HCT116 (cell line): Measurements from ENCODE around the gene NECAB2. TPM values are rescaled to one million over a fixed set of nuclear protein-coding genes. Genes with fewer than 3 reads are reported as not detected.

Experiments used
- ATAC-seq: fragments of 200-7000 bp; cut with Tn5 transposase; 2 replicates; pipeline ENCODE4 v1.9.1; 2020; ENCODE audit warnings: mild to moderate bottlenecking, moderate library complexity
- BruUV-seq: library from RNA; stranded (reverse); fragments of 400-500 nt; replicated peaks from 2 replicates; lab custom pipeline; 2021; lab: Mats Ljungman, UMichigan
- CTCF ChIA-PET: fragments of 300-600 bp; sonication (Branson Sonifier 250); formaldehyde crosslinking; loops from one replicate; lab custom pipeline; 2021; ENCODE audit warnings: antibody characterized with exemption; lab: Charles Lee
- POLR2A ChIA-PET: fragments of 300-600, 350-600 bp; sonication (Branson Sonifier 250); formaldehyde crosslinking; loops from one replicate; lab custom pipeline; 2021; ENCODE audit warnings: antibody characterized with exemption; lab: Charles Lee
- RAD21 ChIA-PET, 2 experiments: fragments of 300-600 bp; sonication (Branson Sonifier 250); formaldehyde crosslinking; loops; one replicate each; lab custom pipeline; 2023; ENCODE audit warnings: low total read pairs in 2 of 2; ENCODE audit not compliant: uncharacterized antibody in 2 of 2, unreplicated experiment in 2 of 2, low non-redundant PET in 1 of 2; lab: Charles Lee
- DNase-seq: peaks from one replicate; pipeline ENCODE4 v3.0.0-alpha.2; 2010; ENCODE audit warnings: low read depth, low spot score
- H2AFZ ChIP-seq: fragments of 200-600 bp; shearing (Covaris generic), sonication (generic); 2 replicates; pipeline ENCODE4 v1.6.1; 2017; ENCODE audit warnings: low read depth, mixed run types, mixed read lengths, antibody characterized with exemption, low read length; ENCODE audit not compliant: poor library complexity, severe bottlenecking
- H3K27ac ChIP-seq: 2 replicates; pipeline ENCODE4 v1.5.1; 2012; ENCODE audit warnings: low read depth, low read length
- H3K27me3 ChIP-seq: fragments of 200-600 bp; sonication (generic); 2 replicates; pipeline ENCODE4 v1.6.1; 2016; ENCODE audit warnings: mixed run types, low read length, mixed read lengths; ENCODE audit not compliant: insufficient read depth
- H3K36me3 ChIP-seq, 2 experiments: fragments of 200-500 bp in 1 of 2; fragments of 200-600 bp in 1 of 2; sonication (Bioruptor generic) in 1 of 2; sonication (generic) in 1 of 2; 2 replicates each; pipeline versions ENCODE4 v1.5.1 to v1.6.1; 2014 to 2016; ENCODE audit warnings: low read length in 2 of 2, inconsistent platforms in 1 of 2, mixed read lengths in 1 of 2, mixed run types in 1 of 2; ENCODE audit not compliant: insufficient read depth in 2 of 2, control insufficient read depth in 1 of 2
- H3K4me1 ChIP-seq, 2 experiments: fragments of 200-600 bp in 1 of 2; sonication (generic) in 1 of 2; 2 replicates each; pipeline versions ENCODE4 v1.5.1 to v1.6.1; 2012 to 2017; ENCODE audit warnings: low read length in 2 of 2, inconsistent platforms in 1 of 2, mild to moderate bottlenecking in 1 of 2, mixed read lengths in 1 of 2, mixed run types in 1 of 2, moderate library complexity in 1 of 2; ENCODE audit not compliant: insufficient read depth in 2 of 2, control insufficient read depth in 1 of 2
- H3K4me2 ChIP-seq: fragments of 200-600 bp; sonication (generic); 2 replicates; pipeline ENCODE4 v1.6.1; 2017; ENCODE audit warnings: mixed run types, low read length, mixed read lengths
- H3K4me3 ChIP-seq, 2 experiments: fragments of 200-600 bp in 1 of 2; sonication (generic) in 1 of 2; replicated peaks in 1 of 2; 2 replicates each; pipeline ENCODE4 v1.5.1; 2011 to 2016; ENCODE audit warnings: low read length in 2 of 2, control low read depth in 1 of 2, low read depth in 1 of 2, mild to moderate bottlenecking in 1 of 2, mixed read lengths in 1 of 2, mixed run types in 1 of 2
- H3K79me2 ChIP-seq: fragments of 200-600 bp; sonication (generic); 2 replicates; pipeline ENCODE4 v1.6.1; 2017; ENCODE audit warnings: mild to moderate bottlenecking, mixed run types, low read length, moderate library complexity, mixed read lengths; ENCODE audit not compliant: insufficient read depth
- H3K9ac ChIP-seq: fragments of 200-600 bp; sonication (generic); 2 replicates; pipeline ENCODE4 v1.6.1; 2016; ENCODE audit warnings: low read length, mixed read lengths
- H3K9me2 ChIP-seq: fragments of 200-600 bp; sonication (generic), shearing (Covaris generic); 2 replicates; pipeline ENCODE4 v1.6.1; 2017; ENCODE audit warnings: mixed run types, mild to moderate bottlenecking, moderate library complexity; ENCODE audit not compliant: insufficient read depth
- H3K9me3 ChIP-seq, 2 experiments: fragments of 200-500 bp in 1 of 2; fragments of 200-600 bp in 1 of 2; sonication (Bioruptor generic) in 1 of 2; sonication (generic) in 1 of 2; 2 replicates each; pipeline ENCODE4 v1.6.1; 2014 to 2017; ENCODE audit warnings: low read length in 2 of 2, mixed read lengths in 2 of 2, inconsistent platforms in 1 of 2, low read depth in 1 of 2, mild to moderate bottlenecking in 1 of 2, mixed run types in 1 of 2, moderate library complexity in 1 of 2; ENCODE audit not compliant: control insufficient read depth in 1 of 2, insufficient read depth in 1 of 2
- H4K20me1 ChIP-seq: fragments of 200-600 bp; sonication (generic), shearing (Covaris generic); 2 replicates; pipeline ENCODE4 v1.6.1; 2017; ENCODE audit warnings: mixed run types, mild to moderate bottlenecking, moderate library complexity; ENCODE audit not compliant: insufficient read depth
- EGR1 ChIP-seq: IDR thresholded peaks from 2 replicates; pipeline ENCODE4 v1.6.1; 2012; ENCODE audit warnings: low read depth
- EZH2 ChIP-seq: fragments of 200-600 bp; sonication (generic); IDR thresholded peaks from 2 replicates; pipeline ENCODE4 v1.6.1; 2017; ENCODE audit warnings: antibody characterized with exemption, mixed run types
- POLR2A ChIP-seq: IDR thresholded peaks from 2 replicates; pipeline ENCODE4 v1.7.0; 2011; ENCODE audit warnings: borderline replicate concordance; ENCODE audit not compliant: insufficient read depth, insufficient read length; ENCODE audit errors: extremely low read depth
- POLR2AphosphoS5 ChIP-seq: IDR thresholded peaks from 2 replicates; pipeline ENCODE4 v1.6.1; 2011; ENCODE audit warnings: mild to moderate bottlenecking, low read depth, low read length, moderate library complexity
- SRF ChIP-seq: IDR thresholded peaks from 2 replicates; pipeline ENCODE4 v1.6.1; 2012; ENCODE audit warnings: low read depth
- ZNF274 ChIP-seq: fragments of 200-500 bp; sonication (Bioruptor generic); IDR thresholded peaks from 2 replicates; pipeline ENCODE4 v1.6.1; 2014; ENCODE audit warnings: mild to moderate bottlenecking, low read depth, low read length, inconsistent platforms
- intact Hi-C: fragments of 100-400 bp; cut with micrococcal nuclease; formaldehyde crosslinking; loops from 2 replicates; pipeline ENCODE4 v1.10.0; 2022
- total RNA-seq: library from RNA; stranded (reverse); gene quantifications from one replicate; pipeline ENCODE4 v1.2.1, GENCODE V29; 2021; ENCODE audit not compliant: unreplicated experiment
- TF ChIP-seq, protein P1 (sequence below): IDR thresholded peaks from 2 replicates; pipeline ENCODE4 v1.6.1; 2012
- TF ChIP-seq, protein P2 (sequence below): IDR thresholded peaks from 2 replicates; pipeline ENCODE4 v1.6.1; 2012
- TF ChIP-seq, protein P3 (sequence below): IDR thresholded peaks from 2 replicates; pipeline ENCODE4 v1.6.1; 2011; ENCODE audit warnings: mild to moderate bottlenecking, low read length, moderate library complexity; ENCODE audit not compliant: insufficient replicate concordance; ENCODE audit errors: extremely low read depth

The NECAB2 gene
- total RNA-seq, 1 experiment from 2014 or later, result 0.61 TPM

DNA sequence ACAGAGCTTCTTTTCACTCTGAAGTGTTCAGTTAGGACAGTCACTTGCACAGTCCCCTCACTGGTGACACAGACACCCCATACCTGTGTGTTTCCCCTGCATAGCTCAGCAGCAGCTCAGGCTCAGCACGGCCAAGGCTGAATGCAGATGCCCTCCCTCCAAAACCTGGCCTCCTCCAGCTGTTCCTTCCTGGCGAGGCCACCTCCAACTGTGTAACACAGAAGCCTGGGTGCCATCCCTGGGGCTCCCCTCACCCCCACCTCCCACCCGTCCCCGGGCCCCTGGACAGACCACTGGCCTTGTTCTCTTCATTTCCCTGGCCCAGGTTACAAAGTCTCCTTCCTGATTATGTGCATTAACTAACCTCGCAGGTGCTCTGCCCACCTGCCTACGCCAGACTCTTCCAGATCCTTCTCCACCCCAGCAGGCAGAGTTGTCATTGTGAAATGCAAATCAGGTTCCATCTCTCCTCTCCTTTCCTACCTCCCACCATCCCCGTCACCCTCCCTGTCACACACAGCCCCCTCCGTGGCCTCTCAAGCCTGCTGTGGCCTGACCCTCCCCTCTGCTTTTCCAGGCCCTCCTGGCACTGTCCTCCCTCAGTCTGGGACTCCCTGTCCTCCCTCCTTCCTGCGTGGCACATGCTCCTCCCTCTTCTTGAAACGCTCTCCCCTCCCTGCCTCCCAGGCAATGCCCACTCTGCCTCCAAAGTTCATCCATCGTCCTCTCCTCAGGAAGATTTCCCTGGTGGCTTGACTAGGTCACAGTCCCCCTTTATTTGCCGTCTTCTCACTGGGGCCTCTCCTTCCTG lies 42.7 kb upstream of the NECAB2 start:
- DNase-seq (no peak), ATAC-seq (no peak)
- no peak overlapping the region for H2AFZ ChIP-seq
- ChIA-PET RAD21 (interaction anchor here in 1 of 2 experiments (1.0 kb wide), 1 partner anchor 29 kb away, joined by 3 read pairs; no protein-coding TSS in a partner anchor), CTCF (interaction anchor here (1.0 to 1.1 kb wide), 2 partner anchors 26 to 31 kb away, joined by 3 read pairs; partner anchors contain the start of gene MLYCD), POLR2A (no interaction called here)
- intact Hi-C loops, result no loop called here
- no peaks in the 10 kb centered on the region for H3K27me3 ChIP-seq
- no peaks in the 10 kb centered on the region for H3K36me3 ChIP-seq
- no peak overlapping the region for H3K4me3 ChIP-seq
- no peak overlapping the region for H3K9ac ChIP-seq
- H3K9me2 ChIP-seq, result no peaks in the 10 kb centered on the region
- H3K4me2 ChIP-seq, result no peak overlapping the region
- H3K9me3 ChIP-seq, result no peaks in the 10 kb centered on the region
- no peaks in the 10 kb centered on the region for H3K79me2 ChIP-seq
- peaks cover 7 to 26% of the 10 kb centered on the region in 2 experiments for H3K4me1 ChIP-seq
- TF ChIP-seq ZNF274 (no peak), EZH2 (no peak), POLR2A (no peak), EGR1 (no peak), SRF (no peak), POLR2AphosphoS5 (no peak)
- TF ChIP-seq, protein P1, sequence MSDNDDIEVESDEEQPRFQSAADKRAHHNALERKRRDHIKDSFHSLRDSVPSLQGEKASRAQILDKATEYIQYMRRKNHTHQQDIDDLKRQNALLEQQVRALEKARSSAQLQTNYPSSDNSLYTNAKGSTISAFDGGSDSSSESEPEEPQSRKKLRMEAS, result no peak
- TF ChIP-seq, protein P2, sequence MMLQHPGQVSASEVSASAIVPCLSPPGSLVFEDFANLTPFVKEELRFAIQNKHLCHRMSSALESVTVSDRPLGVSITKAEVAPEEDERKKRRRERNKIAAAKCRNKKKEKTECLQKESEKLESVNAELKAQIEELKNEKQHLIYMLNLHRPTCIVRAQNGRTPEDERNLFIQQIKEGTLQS, result no peak
- TF ChIP-seq, protein P3, sequence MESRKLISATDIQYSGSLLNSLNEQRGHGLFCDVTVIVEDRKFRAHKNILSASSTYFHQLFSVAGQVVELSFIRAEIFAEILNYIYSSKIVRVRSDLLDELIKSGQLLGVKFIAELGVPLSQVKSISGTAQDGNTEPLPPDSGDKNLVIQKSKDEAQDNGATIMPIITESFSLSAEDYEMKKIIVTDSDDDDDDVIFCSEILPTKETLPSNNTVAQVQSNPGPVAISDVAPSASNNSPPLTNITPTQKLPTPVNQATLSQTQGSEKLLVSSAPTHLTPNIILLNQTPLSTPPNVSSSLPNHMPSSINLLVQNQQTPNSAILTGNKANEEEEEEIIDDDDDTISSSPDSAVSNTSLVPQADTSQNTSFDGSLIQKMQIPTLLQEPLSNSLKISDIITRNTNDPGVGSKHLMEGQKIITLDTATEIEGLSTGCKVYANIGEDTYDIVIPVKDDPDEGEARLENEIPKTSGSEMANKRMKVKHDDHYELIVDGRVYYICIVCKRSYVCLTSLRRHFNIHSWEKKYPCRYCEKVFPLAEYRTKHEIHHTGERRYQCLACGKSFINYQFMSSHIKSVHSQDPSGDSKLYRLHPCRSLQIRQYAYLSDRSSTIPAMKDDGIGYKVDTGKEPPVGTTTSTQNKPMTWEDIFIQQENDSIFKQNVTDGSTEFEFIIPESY, result no peak
- no peak overlapping the region for H3K27ac ChIP-seq
- no TSS peak for BruUV-seq
- no peaks in the 10 kb centered on the region for H4K20me1 ChIP-seq
